ENCODE results near the gene CD5L.
A peak's percentile ranks its signal among the peaks of the same experiment; 100 is the strongest.

CD5L gene

GRCh38 chr1:157841708-157842107 is at the start of gene CD5L:
Gene CD5L, minus strand, starts transcription at chr1:157841808. Its CDS starts 107 bp downstream, at chr1:157841701.
- H3K4me1 Mint-ChIP-seq, result no peaks in the 10 kb centered on the region
- H3K36me3 Mint-ChIP-seq (ENCODE audit: low read depth), result no peaks in the 10 kb centered on the region
- DNase-seq, result no peak
- H3K27ac Mint-ChIP-seq, result no peak within 1 kb of the TSS
- TF ChIP-seq CTCF (IDR thresholded peaks at IDR 0.05), result no peak
- no peak within 1 kb of the TSS for H3K4me3 Mint-ChIP-seq
- peaks cover 8% of the 10 kb centered on the region for H3K27me3 Mint-ChIP-seq (ENCODE audit: low read depth, poor library complexity)
- no peaks in the 10 kb centered on the region for H3K9me3 Mint-ChIP-seq

- Mint-ChIP-seq H3K9me3 (no peaks in the 10 kb centered on the region), H3K4me3 (no peak overlapping the region), H3K27ac (no peak overlapping the region), H3K4me1 (no peaks in the 10 kb centered on the region), H3K27me3 (ENCODE audit: low read depth, poor library complexity) (peaks cover 14% of the 10 kb centered on the region), H3K36me3 (ENCODE audit: low read depth) (no peaks in the 10 kb centered on the region)
- no peak for DNase-seq
- no peak for TF ChIP-seq CTCF (IDR thresholded peaks at IDR 0.05)
Observed at GRCh38 chr1:157882580-157882979, 41.0 kb upstream of the CD5L start.

- no peaks in the 10 kb centered on the region for H3K36me3 Mint-ChIP-seq (ENCODE audit: low read depth)
- H3K4me3 Mint-ChIP-seq, result no peak overlapping the region
- H3K4me1 Mint-ChIP-seq, result no peaks in the 10 kb centered on the region
- DNase-seq, result no peak
- no peaks in the 10 kb centered on the region for H3K9me3 Mint-ChIP-seq
- H3K27ac Mint-ChIP-seq, result no peak overlapping the region
- TF ChIP-seq CTCF (IDR thresholded peaks at IDR 0.05), result no peak
- H3K27me3 Mint-ChIP-seq (ENCODE audit: low read depth, poor library complexity), result peaks cover 14% of the 10 kb centered on the region
Observed at GRCh38 chr1:157880621-157881020, 39.0 kb upstream of the CD5L start.

- Mint-ChIP-seq H3K4me1 (no peaks in the 10 kb centered on the region), H3K9me3 (no peaks in the 10 kb centered on the region), H3K36me3 (ENCODE audit: low read depth) (no peaks in the 10 kb centered on the region), H3K27me3 (ENCODE audit: low read depth, poor library complexity) (peaks cover 17% of the 10 kb centered on the region), H3K27ac (no peak overlapping the region), H3K4me3 (no peak overlapping the region)
- DNase-seq, result no peak
- TF ChIP-seq CTCF (IDR thresholded peaks at IDR 0.05), result peak; percentile 20
Observed at GRCh38 chr1:157878059-157878458, 36.5 kb upstream of the CD5L start.

- Mint-ChIP-seq H3K27me3 (ENCODE audit: low read depth, poor library complexity) (peaks cover 14% of the 10 kb centered on the region), H3K4me3 (no peak overlapping the region), H3K4me1 (no peaks in the 10 kb centered on the region), H3K36me3 (ENCODE audit: low read depth) (no peaks in the 10 kb centered on the region), H3K9me3 (no peaks in the 10 kb centered on the region), H3K27ac (no peak overlapping the region)
- no peak for TF ChIP-seq CTCF (IDR thresholded peaks at IDR 0.05)
- DNase-seq, result no peak
Observed at GRCh38 chr1:157870490-157870889, 28.9 kb upstream of the CD5L start.

- no peak for TF ChIP-seq CTCF (IDR thresholded peaks at IDR 0.05)
- H3K4me1 Mint-ChIP-seq, result no peaks in the 10 kb centered on the region
- H3K9me3 Mint-ChIP-seq, result no peaks in the 10 kb centered on the region
- H3K4me3 Mint-ChIP-seq, result no peak overlapping the region
- H3K27ac Mint-ChIP-seq, result no peak overlapping the region
- peaks cover 10% of the 10 kb centered on the region for H3K27me3 Mint-ChIP-seq (ENCODE audit: low read depth, poor library complexity)
- no peaks in the 10 kb centered on the region for H3K36me3 Mint-ChIP-seq (ENCODE audit: low read depth)
- DNase-seq, result no peak
Observed at GRCh38 chr1:157868654-157869053, 27.0 kb upstream of the CD5L start.

Data from nephron progenitor cell (in vitro differentiated cells).